Activated CD8-positive, alpha-beta T cell treated with anti-CD3 and anti-CD28 coated beads, Interleukin-2, amount 10 ng/mL, durations not matched to agents 7 days and 5 days (primary cell): Measurements from ENCODE around the gene SUPT3H. TPM values are rescaled to one million over a fixed set of nuclear protein-coding genes. Genes with fewer than 3 reads are reported as not detected.

ENCODE experiments used
- ATAC-seq: fragments of 150-1000 bp; cut with Tn5 transposase; one replicate; pipeline ENCODE4 v1.10.0; 2021; ENCODE audit warnings: moderate library complexity
- CTCF ChIA-PET: fragments of 350-600 bp; sonication (Branson Sonifier 250); formaldehyde crosslinking; loops from one replicate; lab custom pipeline; 2021; ENCODE audit warnings: antibody characterized with exemption; lab: Charles Lee
- POLR2A ChIA-PET: fragments of 350-600 bp; sonication (Branson Sonifier 250); formaldehyde crosslinking; loops from one replicate; lab custom pipeline; 2021; ENCODE audit warnings: antibody characterized with exemption; lab: Charles Lee
- DNase-seq: peaks from one replicate; pipeline ENCODE4 v3.0.0-alpha.2; 2020
- H3K27ac Mint-ChIP-seq: one replicate; pipeline ENCODE4 v1.8.0; 2021; ENCODE audit warnings: mild to moderate bottlenecking, mixed read lengths
- H3K27me3 Mint-ChIP-seq: one replicate; pipeline ENCODE4 v1.8.0; 2021; ENCODE audit warnings: low read depth, mixed read lengths
- H3K36me3 Mint-ChIP-seq: one replicate; pipeline ENCODE4 v1.8.0; 2021; ENCODE audit warnings: low read depth, mixed read lengths
- H3K4me1 Mint-ChIP-seq: one replicate; pipeline ENCODE4 v1.8.0; 2021; ENCODE audit warnings: low read depth, mixed read lengths
- H3K4me3 Mint-ChIP-seq: one replicate; pipeline ENCODE4 v1.8.0; 2021; ENCODE audit warnings: mild to moderate bottlenecking, mixed read lengths
- H3K9me3 Mint-ChIP-seq: one replicate; pipeline ENCODE4 v1.8.0; 2022; ENCODE audit warnings: mixed read lengths; ENCODE audit not compliant: insufficient read depth
- total RNA-seq, 2 experiments: library from RNA; stranded (reverse); gene quantifications; one replicate each; pipeline ENCODE4 v1.2.3, GENCODE V29; 2021

Gene SUPT3H
- total RNA-seq, 2 experiments from 2014 or later: 6.4 to 9.1 TPM

DNA sequence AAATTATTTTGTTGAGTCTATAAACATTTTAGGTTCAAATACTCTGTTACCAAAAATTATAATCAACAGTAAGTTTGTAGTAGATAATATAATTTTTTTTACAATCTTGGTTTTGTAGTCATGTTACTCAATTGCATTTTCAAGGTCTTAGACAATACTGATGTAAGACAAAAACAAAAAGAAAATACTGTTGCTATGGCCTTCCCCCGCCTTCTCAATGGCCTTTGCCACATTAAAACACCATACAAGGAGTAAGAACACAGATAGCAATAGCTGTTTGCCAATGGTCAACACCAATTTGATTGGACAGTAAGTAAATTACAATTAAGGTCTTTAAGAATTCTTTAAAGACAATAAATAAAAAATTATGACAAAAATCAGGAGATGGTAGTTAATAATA, 540.0 kb downstream of the SUPT3H start:
- Mint-ChIP-seq H3K36me3 (peaks cover 2% of the 10 kb centered on the region), H3K4me3 (no peak overlapping the region), H3K27ac (no peak overlapping the region), H3K9me3 (no peaks in the 10 kb centered on the region), H3K27me3 (no peaks in the 10 kb centered on the region), H3K4me1 (peaks cover 9% of the 10 kb centered on the region)
- DNase-seq (no peak), ATAC-seq (no peak)
- ChIA-PET CTCF (no interaction called here), POLR2A (no interaction called here)

GRCh38 chr6:44837255-44837654, 540.5 kb downstream of the SUPT3H start:
- Mint-ChIP-seq H3K36me3 (peaks cover 2% of the 10 kb centered on the region), H3K4me3 (no peak overlapping the region), H3K27me3 (no peaks in the 10 kb centered on the region), H3K9me3 (no peaks in the 10 kb centered on the region), H3K27ac (no peak overlapping the region), H3K4me1 (peaks cover 9% of the 10 kb centered on the region)
- DNase-seq (no peak), ATAC-seq (no peak)
- POLR2A ChIA-PET: no interaction called here
- CTCF ChIA-PET: no interaction called here

DNA sequence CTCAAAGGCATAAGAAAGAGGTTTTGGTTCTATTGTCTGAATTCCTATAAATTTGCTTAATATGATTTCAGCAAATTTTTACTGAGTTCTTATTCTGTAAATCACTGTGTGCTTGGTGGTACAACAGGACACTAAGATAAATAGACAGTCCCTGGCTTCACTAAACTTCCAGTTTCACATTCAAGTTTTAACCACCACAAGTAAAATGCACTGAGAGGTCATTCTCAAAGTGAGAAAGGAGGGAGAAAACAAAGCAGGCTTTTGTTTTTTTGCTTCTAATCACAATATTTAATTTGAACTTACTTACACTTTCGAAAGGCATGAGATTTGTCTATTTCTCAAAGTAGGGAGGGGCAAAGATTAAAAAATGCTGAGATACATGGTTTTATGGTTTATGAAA, 544.5 kb downstream of the SUPT3H start:
- H3K9me3 Mint-ChIP-seq: no peaks in the 10 kb centered on the region
- no peak for ATAC-seq
- DNase-seq: no peak
- ChIA-PET POLR2A (no interaction called here), CTCF (no interaction called here)
- no peak overlapping the region for H3K27ac Mint-ChIP-seq
- H3K27me3 Mint-ChIP-seq: no peaks in the 10 kb centered on the region
- H3K4me3 Mint-ChIP-seq: no peak overlapping the region
- peaks cover 7% of the 10 kb centered on the region for H3K36me3 Mint-ChIP-seq
- H3K4me1 Mint-ChIP-seq: peaks cover 31% of the 10 kb centered on the region

GRCh38 chr6:44831002-44831610, 546.6 kb downstream of the SUPT3H start:
- Mint-ChIP-seq H3K4me1 (peaks cover 31% of the 10 kb centered on the region), H3K9me3 (no peaks in the 10 kb centered on the region), H3K4me3 (no peak overlapping the region), H3K36me3 (peaks cover 11% of the 10 kb centered on the region), H3K27ac (no peak overlapping the region), H3K27me3 (no peaks in the 10 kb centered on the region)
- no peak for DNase-seq
- no peak for ATAC-seq
- CTCF ChIA-PET: no interaction called here
- POLR2A ChIA-PET: no interaction called here

DNA sequence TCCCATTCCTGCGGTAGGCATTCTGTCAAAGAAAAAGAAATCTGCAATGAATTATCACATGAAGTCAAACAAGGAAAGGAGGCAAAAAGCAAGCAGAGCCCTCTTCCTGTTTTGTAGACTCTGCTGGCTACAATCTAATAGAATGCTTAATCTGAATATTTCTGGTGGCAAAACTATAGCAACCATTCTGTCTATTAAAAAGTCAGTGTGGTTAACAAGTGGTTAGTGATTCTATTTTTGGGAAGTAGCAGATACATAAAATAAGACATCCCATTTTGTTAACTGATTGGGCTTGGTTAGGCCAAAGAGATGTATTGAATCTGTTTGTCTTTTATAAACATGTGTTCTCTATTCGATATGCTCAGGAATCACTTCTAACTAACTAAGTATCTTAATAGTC, 547.9 kb downstream of the SUPT3H start:
- Mint-ChIP-seq H3K4me1 (peaks cover 31% of the 10 kb centered on the region), H3K4me3 (no peak overlapping the region), H3K27me3 (no peaks in the 10 kb centered on the region), H3K9me3 (no peaks in the 10 kb centered on the region), H3K27ac (no peak overlapping the region), H3K36me3 (peaks cover 11% of the 10 kb centered on the region)
- DNase-seq (no peak), ATAC-seq (no peak)
- ChIA-PET CTCF (no interaction called here), POLR2A (no interaction called here)

DNA sequence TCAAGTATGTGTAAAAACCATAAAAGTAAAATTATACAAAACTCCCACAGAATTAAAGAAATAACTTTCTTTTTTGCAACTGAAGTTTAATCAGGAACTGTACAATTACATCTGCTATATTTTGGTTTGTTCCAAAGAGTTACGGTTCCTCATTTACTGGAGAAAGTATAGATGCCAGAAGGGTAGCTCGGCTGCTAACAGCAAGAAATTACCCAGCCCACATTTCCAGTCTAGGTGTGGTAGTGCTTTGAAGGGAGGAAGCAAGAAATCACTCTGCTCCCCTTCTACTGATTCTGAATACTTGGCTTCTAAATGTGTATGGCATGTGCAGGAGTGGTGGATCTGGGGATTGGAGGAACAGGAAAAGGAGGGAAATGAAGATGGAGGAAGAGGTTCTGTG, 549.0 kb downstream of the SUPT3H start:
- ATAC-seq (no peak), DNase-seq (no peak)
- H3K36me3 Mint-ChIP-seq: peaks cover 15% of the 10 kb centered on the region
- peak overlapping the region; percentile 28 for H3K27ac Mint-ChIP-seq
- H3K4me1 Mint-ChIP-seq: peaks cover 30% of the 10 kb centered on the region
- H3K9me3 Mint-ChIP-seq: no peaks in the 10 kb centered on the region
- POLR2A ChIA-PET: no interaction called here
- H3K4me3 Mint-ChIP-seq: no peak overlapping the region
- CTCF ChIA-PET: interaction anchor here (1.3 kb wide), 1 partner anchor 1094 kb away, joined by 3 read pairs; no protein-coding TSS in a partner anchor
- H3K27me3 Mint-ChIP-seq: no peaks in the 10 kb centered on the region

- ChIA-PET POLR2A (no interaction called here), CTCF (no interaction called here)
- Mint-ChIP-seq H3K27ac (no peak overlapping the region), H3K4me3 (no peak overlapping the region), H3K27me3 (no peaks in the 10 kb centered on the region), H3K9me3 (no peaks in the 10 kb centered on the region), H3K4me1 (peaks cover 17% of the 10 kb centered on the region), H3K36me3 (peaks cover 15% of the 10 kb centered on the region)
- no peak for DNase-seq
- ATAC-seq: no peak
These were observed 551.6 kb downstream of the SUPT3H start for GRCh38 chr6:44826025-44826676.

DNA sequence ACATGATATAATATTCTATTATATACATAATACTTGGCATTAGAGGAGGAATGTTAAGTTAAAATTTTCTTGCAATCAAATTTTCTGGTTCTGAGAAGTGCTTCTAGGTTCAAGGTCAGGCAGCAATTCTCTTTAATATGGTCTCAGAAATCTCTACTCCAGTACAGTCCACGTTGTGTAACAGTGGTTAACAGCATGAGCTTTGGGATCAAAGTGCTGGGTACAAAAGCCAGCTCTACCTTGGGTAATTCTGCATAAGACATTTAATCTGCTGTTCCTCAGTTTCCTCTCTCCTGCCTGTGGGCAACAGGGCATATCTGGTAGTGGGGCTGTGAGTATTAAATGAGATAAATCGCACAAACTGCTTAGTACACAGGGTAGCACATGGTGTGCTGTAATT, 552.5 kb downstream of the SUPT3H start:
- Mint-ChIP-seq H3K27ac (no peak overlapping the region), H3K4me3 (no peak overlapping the region), H3K36me3 (peaks cover 15% of the 10 kb centered on the region), H3K27me3 (no peaks in the 10 kb centered on the region), H3K9me3 (no peaks in the 10 kb centered on the region), H3K4me1 (peaks cover 15% of the 10 kb centered on the region)
- ChIA-PET POLR2A (interaction anchor here (0.5 kb wide), 1 partner anchor 8 kb away, joined by 3 read pairs; no protein-coding TSS in a partner anchor), CTCF (no interaction called here)
- ATAC-seq (no peak), DNase-seq (no peak)

DNA sequence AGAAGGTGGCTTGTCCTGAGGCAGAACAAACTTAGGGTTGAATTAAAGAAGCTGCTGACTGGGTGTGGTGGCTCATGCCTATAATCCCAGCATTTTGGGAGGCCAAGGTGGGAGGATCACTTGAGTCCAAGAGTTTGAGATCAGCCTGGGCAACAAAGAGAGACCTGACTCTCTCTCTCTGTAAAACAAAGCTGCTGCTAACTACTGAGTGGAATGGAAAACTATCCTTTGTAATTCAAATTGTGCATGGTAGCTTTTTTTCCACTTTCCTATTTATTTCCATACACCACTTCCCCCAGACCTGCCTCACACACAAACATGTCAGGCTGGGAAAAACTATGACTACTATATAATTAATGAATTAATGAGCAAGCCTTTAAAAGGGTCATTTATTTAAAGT, 553.2 kb downstream of the SUPT3H start:
- H3K4me3 Mint-ChIP-seq: no peak overlapping the region
- POLR2A ChIA-PET: interaction anchor here (0.6 kb wide), 1 partner anchor 420 kb away, joined by 3 read pairs; no protein-coding TSS in a partner anchor
- H3K27me3 Mint-ChIP-seq: no peaks in the 10 kb centered on the region
- DNase-seq (no peak), ATAC-seq (no peak)
- peaks cover 9% of the 10 kb centered on the region for H3K4me1 Mint-ChIP-seq
- H3K27ac Mint-ChIP-seq: no peak overlapping the region
- no peaks in the 10 kb centered on the region for H3K9me3 Mint-ChIP-seq
- CTCF ChIA-PET: interaction anchor here (1.2 kb wide), 1 partner anchor 16 kb away, joined by 3 read pairs; no protein-coding TSS in a partner anchor
- peaks cover 14% of the 10 kb centered on the region for H3K36me3 Mint-ChIP-seq

DNA sequence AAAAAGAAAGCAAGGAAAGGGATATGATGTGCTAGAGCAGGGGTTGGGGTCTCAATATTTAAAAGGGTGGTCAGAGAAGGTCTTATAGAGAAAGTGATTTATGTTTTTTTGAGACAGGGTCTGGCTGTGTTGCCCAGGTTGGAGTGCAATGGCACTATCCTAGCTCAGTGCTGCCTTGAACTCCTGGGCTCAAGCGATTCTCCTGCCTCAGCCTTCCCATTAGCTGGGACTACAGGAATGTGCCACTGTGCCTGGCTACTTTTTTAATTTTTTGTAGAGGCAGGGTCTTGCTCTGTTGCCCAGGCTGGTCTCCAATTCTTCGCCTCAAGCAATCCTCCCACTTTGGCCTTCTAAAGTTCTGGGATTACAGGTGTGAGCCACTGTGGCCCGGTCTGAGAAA, 557.0 kb downstream of the SUPT3H start:
- ChIA-PET POLR2A (no interaction called here), CTCF (no interaction called here)
- no peak for DNase-seq
- ATAC-seq: no peak
- Mint-ChIP-seq H3K27ac (no peak overlapping the region), H3K4me3 (no peak overlapping the region), H3K36me3 (peaks cover 4% of the 10 kb centered on the region), H3K4me1 (no peaks in the 10 kb centered on the region), H3K27me3 (no peaks in the 10 kb centered on the region), H3K9me3 (peaks cover 6% of the 10 kb centered on the region)

DNA sequence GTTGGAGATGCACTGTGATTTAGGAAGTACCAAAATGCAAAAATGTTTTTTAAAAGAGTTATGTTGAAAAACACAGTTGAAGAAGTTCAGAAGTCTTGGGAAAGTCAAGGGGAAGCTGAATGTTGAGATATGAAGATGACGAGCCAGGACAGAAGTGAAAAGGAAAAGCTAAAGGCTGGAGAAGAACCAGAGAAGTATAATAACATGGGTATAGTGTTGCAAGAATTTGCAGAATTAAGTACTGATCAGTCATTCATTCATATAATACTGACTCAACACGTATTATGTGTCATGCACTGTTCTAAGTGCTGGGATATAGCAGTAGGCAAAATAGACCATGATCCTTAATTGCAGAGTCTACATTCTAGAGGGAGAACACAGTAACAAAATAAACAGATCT, 557.4 kb downstream of the SUPT3H start:
- no peak for DNase-seq
- Mint-ChIP-seq H3K4me1 (no peaks in the 10 kb centered on the region), H3K27ac (no peak overlapping the region), H3K27me3 (no peaks in the 10 kb centered on the region), H3K9me3 (peaks cover 6% of the 10 kb centered on the region), H3K36me3 (peaks cover 4% of the 10 kb centered on the region), H3K4me3 (no peak overlapping the region)
- no peak for ATAC-seq
- ChIA-PET CTCF (no interaction called here), POLR2A (no interaction called here)

DNA sequence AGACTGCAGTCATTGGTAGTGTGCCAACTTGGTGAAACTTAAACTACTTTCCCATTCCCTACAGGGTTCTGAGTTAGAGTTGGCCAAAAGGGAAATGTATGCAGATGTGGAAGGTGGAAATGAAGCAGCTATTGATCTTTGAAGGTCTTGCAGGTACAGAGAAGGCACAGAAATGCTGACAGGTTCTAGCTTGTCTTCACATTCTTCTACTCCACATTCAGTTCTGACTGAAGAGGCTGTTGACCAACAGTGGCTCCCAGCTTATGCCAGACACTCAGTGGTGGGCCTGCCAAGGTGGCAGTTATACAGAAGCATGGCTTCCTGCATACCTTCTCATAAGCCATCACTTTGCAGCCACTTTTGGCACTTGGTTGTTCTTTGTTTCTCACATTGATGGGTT, 566.3 kb downstream of the SUPT3H start:
- ATAC-seq (no peak), DNase-seq (no peak)
- H3K9me3 Mint-ChIP-seq: peaks cover 4% of the 10 kb centered on the region
- no peaks in the 10 kb centered on the region for H3K27me3 Mint-ChIP-seq
- peaks cover 20% of the 10 kb centered on the region for H3K36me3 Mint-ChIP-seq
- ChIA-PET POLR2A (no interaction called here), CTCF (no interaction called here)
- H3K4me1 Mint-ChIP-seq: peaks cover 18% of the 10 kb centered on the region
- no peak overlapping the region for H3K4me3 Mint-ChIP-seq
- peak overlapping the region; percentile 6 for H3K27ac Mint-ChIP-seq
